ENCODE measurements around the gene ADIG.
A peak's percentile ranks its signal among the peaks of the same experiment; 100 is the strongest.

Gene ADIG

GRCh38 chr20:38603286-38603685, 22.3 kb downstream of the ADIG start:
- DNase-seq = no peak

GRCh38 chr20:38604873-38605303, 23.9 kb downstream of the ADIG start:
- DNase-seq = no peak

DNA sequence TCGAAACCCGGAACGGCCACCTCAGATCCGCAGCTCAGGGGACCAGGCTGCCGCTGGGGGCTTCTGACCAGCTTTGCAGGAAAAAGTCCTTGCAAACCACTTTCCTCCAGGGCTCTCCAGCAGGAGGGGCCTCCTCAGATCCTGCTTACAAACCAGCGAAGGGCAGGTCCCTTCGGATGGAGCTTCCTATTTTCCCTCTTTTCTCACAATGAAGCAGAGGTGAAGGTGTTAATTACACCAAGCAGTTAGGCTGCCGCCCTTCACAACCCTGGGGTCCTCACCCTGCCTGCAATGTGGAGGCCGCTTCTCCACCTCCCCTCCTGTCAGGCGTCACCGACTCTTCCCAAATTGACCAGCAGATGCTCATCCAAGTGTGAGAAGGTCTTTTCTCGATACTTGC, 26.4 kb downstream of the ADIG start:
- DNase-seq = no peak

- DNase-seq = no peak
These were observed 27.2 kb downstream of the ADIG start for GRCh38 chr20:38608188-38608587.

GRCh38 chr20:38609815-38610214, 28.8 kb downstream of the ADIG start:
- no peak for DNase-seq

- no peak for DNase-seq
These were observed 29.5 kb downstream of the ADIG start for GRCh38 chr20:38610521-38610920.

GRCh38 chr20:38612751-38613515, 31.9 kb downstream of the ADIG start:
- no peak for DNase-seq

- no peak for DNase-seq
These were observed 34.3 kb downstream of the ADIG start for GRCh38 chr20:38615283-38615682.

DNA sequence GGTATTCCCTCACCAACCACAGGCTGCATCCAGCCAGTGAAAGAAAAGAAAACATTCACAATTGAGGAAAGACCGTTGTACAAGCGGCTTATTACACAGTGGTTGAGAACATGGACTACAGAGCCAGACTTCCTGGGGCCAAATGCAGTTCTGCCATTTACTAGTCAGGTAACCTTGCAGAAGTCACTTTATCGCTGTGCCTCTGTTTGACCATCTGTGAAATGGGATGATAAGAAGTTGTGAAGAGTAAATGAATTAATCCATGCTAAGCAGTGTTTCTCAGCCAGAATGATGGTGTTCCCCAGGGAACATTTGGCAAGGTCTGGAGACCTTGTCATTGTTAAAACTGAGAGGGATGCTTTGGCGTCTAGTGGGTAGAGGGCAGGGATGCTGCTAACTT, 35.5 kb downstream of the ADIG start:
- no peak for DNase-seq

DNA sequence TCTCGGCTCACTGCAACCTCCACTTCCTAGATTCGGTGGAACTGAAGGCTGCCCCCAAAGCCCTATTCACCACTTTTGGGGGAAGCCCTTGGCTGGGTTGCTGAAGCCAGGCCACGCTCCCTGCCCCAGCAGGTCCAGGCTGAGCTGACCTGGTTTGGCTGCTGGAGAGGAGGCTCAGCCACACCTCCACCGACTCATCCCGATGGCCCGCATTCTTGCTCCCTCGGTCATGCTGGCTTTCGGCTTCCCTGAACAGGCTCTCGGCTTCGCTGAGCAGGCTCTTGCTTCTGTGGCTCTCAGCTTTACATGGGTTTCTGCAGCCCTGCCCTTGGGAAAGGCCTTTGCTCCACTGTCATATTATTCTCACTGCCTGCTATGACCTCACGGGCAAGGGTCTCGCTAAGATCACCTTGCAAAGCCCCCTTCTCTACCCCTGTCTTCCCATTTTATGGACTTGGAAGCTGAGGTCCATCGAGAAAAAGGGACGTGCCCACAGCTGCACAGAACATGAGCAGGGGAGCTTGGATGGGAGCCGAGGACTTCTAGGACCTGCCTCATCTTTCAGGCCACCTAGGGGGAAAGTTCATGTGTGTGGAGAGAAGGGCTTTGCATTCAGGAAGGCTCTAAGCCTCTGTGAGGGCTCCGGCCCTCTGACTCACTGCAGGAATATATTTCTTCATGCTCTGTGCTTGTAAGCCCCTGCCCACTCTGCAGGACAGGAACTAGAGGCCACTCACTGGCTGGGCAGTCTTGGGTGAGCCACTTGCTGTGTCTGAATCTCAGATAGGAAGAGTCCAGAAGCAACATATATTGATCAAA, 36.2 kb downstream of the ADIG start:
- DNase-seq = no peak

DNA sequence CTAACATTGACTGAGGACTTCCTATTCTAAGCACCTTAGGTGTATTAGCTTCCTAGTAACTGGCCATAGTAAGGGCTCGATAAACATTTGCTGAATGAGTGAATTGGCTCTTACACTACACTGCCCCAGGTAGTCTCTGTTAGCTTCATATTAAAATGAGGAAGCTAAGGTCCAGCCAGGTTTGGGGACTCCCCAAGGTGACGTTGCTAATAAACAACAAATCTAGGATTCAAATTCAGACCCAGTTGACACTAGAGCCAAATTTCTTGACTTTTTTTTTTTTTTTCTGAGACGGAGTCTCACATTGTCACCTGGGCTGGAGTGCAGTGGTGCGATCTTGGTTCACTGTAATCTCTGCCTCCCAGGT, 36.8 kb downstream of the ADIG start:
- no peak for DNase-seq

GRCh38 chr20:38620441-38620840, 39.4 kb downstream of the ADIG start:
- no peak for DNase-seq

DNA sequence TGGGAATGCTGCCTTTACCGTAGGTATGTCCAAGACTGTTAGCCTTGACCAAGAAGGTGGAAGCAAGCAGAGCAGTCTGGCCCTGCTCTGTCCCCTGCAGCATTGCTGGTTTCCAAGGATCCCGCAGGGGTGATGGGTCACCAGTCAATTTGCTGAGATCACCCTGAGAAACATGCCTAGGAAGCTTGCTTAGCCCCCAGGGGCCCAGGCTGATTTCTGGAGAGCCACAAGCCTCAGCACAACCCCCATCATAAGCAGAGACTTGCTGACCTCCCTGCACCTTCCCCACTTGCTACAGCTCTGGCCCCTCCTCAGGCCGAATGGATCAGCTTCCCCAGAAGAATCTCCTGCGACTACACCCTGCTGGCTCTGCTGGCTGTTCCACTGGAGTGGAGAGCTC, 42.1 kb downstream of the ADIG start:
- DNase-seq = no peak

DNA sequence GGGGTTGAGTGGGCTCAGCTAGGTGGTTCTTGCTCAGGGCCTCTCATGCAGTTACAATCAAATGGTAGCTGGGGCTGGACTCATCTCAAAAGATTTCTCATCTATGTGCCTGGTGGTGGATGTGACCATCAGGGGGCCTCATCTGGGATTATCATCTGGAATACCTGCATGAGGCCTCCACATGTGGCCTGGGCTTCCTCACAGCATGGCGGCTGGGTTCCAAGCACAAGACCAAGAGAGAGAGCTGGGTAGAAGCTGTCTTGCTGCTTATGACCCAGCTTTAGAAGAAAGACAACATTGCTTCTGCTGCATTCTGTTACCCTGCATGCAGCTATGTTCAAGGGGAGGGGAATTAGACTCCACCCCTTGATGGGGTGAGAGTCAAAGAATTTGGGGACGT, 43.1 kb downstream of the ADIG start:
- no peak for DNase-seq

GRCh38 chr20:38625896-38626295, 44.9 kb downstream of the ADIG start:
- no peak for DNase-seq

GRCh38 chr20:38626921-38627659, 46.1 kb downstream of the ADIG start:
- DNase-seq = no peak

- no peak for DNase-seq
These were observed 47.8 kb downstream of the ADIG start for GRCh38 chr20:38628580-38629470.

DNA sequence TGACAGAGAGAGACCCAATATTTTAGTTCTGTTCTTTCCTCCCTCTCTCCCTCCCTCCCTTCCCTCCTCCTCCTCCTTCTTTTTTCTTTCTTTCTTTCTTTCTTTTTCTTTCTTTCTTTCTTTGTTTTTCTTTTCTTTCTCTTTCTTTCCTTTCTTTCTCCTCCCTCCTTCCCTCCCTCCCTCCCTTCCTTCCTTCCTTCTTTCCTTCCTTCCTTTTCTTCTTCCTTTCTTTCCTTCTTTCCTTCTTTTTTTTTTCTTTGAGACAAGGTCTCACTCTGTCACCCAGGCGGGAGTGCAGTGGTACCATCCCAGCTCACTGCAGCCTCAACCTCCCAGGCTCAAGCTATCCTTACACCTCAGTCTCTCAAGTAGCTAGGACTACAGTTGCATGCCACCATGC, 49.0 kb downstream of the ADIG start:
- no peak for DNase-seq

DNA sequence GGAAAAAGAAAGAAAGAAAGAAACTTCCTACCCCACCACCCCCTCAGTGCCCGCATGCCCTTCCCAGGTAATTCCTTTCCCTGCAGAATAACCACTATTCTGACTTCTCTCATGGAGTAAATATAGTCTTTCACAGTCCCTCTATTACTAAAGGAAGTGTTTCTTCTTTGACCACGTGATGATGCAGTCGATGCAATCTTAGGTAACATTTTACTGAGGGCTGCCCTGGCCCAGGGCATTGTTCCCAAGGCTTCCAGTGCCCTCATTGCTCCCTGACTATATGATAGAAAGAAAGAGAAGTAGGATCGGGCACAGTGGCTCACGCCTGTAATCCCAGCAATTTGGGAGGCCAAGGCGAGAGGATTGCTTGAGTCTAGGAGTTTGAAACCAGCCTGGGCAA, 49.7 kb downstream of the ADIG start:
- DNase-seq = no peak

GRCh38 chr20:38631155-38632022, 50.4 kb downstream of the ADIG start:
- DNase-seq = no peak

DNA sequence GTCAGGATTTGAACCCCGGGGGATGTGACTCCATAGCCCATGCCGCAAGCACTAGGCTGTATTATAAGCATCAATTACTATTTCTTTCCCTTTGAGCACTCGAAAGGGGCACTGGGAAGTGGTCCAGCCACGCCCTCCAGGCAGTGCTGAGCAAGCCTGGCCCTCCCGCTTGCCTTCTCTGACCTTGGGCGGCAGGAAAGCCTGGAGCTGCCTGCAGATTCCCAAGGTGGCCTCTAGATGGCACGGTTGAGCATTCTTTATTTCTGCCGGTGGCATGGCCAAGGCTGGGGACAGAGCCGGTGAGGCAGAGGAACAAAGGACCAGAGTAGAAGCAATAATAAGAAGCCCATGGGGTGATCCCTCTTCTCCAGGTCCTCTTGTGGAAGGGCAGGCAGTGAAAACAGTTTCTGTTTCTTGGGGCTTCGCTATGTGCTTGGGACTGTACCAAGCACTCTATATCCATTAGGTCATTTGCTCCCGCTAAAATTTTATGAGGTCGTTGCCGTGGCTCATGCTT, 52.6 kb downstream of the ADIG start:
- DNase-seq = peak; percentile 21
